GM10248 (cell line): ENCODE measurements around the gene ADAM10.
"Not testable (repeated sequence)": the region's sequence is repeated elsewhere in the genome, so short reads cannot be mapped to it uniquely, and the experiment has no call there.

Source experiments
- CTCF ChIA-PET: fragments of 300-600 bp; sonication (Branson Sonifier 250); formaldehyde crosslinking; extraction: SDS; loops from one replicate; lab custom pipeline; 2021; ENCODE audit warnings: antibody characterized with exemption; lab: Yijun Ruan, JAX
- POLR2A ChIA-PET: fragments of 350-650 bp; sonication (Branson Sonifier 250); formaldehyde crosslinking; extraction: SDS; loops from one replicate; lab custom pipeline; 2020; ENCODE audit warnings: antibody characterized with exemption; lab: Yijun Ruan, JAX
- DNase-seq: peaks from one replicate; pipeline ENCODE4 v3.0.0; 2012; ENCODE audit errors: extremely low spot score
- TF ChIP-seq, protein P1 (sequence below): IDR thresholded peaks from 2 replicates; pipeline ENCODE4 v1.5.1; 2012; ENCODE audit warnings: mild to moderate bottlenecking, low read depth; ENCODE audit errors: extremely low read depth, missing control alignments, control extremely low read depth

The ADAM10 gene

DNA sequence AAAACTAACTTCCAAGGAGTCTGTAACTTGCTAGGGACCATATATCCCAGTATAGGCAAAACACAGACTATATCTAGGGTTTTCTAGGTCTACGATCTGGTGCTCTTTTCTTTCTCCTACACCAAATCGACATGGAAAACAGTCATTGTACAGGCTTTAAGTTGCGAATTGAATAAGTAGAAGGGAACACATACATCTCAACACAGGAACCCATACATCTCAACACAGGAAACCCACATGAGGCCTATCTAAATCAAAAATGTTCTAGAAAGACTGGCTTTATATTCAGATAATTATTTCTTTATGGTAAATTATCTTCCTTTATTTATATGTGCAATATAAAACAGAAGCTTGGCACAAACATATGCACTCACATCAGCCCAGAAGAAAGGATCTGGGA is 126.6 kb downstream of the ADAM10 start:
- POLR2A ChIA-PET = no interaction called here
- TF ChIP-seq, protein P1, sequence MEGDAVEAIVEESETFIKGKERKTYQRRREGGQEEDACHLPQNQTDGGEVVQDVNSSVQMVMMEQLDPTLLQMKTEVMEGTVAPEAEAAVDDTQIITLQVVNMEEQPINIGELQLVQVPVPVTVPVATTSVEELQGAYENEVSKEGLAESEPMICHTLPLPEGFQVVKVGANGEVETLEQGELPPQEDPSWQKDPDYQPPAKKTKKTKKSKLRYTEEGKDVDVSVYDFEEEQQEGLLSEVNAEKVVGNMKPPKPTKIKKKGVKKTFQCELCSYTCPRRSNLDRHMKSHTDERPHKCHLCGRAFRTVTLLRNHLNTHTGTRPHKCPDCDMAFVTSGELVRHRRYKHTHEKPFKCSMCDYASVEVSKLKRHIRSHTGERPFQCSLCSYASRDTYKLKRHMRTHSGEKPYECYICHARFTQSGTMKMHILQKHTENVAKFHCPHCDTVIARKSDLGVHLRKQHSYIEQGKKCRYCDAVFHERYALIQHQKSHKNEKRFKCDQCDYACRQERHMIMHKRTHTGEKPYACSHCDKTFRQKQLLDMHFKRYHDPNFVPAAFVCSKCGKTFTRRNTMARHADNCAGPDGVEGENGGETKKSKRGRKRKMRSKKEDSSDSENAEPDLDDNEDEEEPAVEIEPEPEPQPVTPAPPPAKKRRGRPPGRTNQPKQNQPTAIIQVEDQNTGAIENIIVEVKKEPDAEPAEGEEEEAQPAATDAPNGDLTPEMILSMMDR = no peak
- CTCF ChIA-PET = interaction anchor here (1.0 to 2.0 kb wide), 4 partner anchors 9 to 25 kb away, joined by 3 to 4 read pairs (median 4); no protein-coding TSS in a partner anchor
- no peak for DNase-seq

DNA sequence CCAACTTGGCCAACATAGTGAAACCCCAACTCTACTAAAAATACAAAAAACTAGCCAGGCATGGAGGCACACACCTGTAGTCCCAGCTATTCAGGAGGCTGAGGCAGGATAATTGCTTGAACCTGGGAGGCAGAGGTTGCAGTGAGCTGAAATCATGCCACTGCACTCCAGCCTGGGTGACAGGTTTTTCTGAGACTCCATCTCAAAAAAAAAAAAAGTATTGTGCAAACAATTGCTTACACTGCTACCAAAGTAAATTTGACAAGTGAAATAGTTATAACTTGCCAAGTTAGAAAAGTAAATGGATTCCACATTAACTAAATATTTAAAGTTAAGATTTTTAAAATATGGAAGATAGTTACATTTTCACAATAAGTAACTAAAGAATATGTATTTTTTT is 129.2 kb downstream of the ADAM10 start:
- POLR2A ChIA-PET = interaction anchor here (0.7 kb wide), 1 partner anchor 284 kb away, joined by 7 read pairs; no protein-coding TSS in a partner anchor
- DNase-seq, CTCF ChIA-PET: not testable (repeated sequence)

DNA sequence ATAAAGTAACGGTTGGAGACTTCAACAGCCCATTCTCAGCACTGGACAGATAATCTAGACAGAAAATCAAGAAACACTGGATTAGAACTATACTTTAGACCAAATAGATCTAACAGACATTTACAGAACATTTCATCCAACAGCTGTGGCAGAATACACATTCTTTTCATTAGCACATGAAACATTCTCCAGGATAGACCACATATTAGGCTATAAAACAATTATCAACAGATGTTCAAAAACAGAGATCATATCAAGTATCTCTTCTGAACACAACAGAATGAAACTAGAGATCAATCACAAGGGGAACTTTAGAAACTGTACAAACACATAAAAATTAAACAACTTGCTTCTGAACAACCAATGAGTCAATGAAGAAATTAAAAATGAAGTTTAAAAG is 133.3 kb downstream of the ADAM10 start:
- ChIA-PET POLR2A (no interaction called here), CTCF (no interaction called here)
- no peak for DNase-seq
- TF ChIP-seq, protein P1 = no peak

DNA sequence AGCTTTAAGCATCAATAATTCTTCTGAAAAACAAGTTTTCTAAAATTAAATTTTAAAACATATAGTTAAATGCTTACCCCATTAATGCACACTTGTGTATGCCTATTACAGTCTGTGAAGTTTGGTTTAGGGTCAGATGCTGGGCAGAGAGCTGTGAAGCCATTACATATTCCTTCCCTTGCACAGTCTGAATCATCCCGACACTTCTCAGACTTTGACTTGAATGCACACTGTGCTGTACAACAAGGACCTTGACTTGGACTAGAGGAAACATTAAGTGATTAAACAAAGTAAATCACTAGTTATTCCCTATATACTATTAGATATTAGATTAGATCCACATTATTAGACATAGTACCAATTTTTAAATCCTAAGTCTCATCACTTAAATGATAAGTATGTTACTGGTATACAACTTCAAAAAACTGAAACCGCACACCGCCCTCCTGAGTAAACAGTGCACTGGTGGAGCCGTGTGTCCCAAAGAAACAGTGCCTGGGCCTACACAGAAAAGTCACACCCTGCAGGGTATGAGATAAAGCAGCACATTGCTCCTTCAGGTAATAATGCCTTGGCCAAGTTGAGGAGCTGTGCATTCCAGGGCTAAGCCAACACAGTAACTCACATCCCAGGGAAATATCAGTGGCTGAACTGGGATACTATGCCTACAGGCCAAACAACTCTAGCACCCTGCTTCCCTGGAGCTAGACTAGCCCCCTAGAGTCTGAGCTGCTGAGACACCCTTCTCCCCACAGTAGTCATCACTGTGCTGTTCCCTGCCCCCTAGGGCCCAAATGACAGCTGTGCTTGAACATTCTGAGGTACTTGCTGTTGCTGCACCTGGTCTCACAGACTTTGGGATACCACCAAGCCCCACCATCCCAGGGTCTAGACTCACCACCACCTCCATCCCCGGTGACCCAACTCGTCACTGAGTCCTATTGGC is 137.5 kb downstream of the ADAM10 start:
- ChIA-PET CTCF (interaction anchor here (0.9 kb wide), 1 partner anchor 23 kb away, joined by 3 read pairs; no protein-coding TSS in a partner anchor), POLR2A (no interaction called here)
- DNase-seq = no peak
- TF ChIP-seq, protein P1 = no peak

DNA sequence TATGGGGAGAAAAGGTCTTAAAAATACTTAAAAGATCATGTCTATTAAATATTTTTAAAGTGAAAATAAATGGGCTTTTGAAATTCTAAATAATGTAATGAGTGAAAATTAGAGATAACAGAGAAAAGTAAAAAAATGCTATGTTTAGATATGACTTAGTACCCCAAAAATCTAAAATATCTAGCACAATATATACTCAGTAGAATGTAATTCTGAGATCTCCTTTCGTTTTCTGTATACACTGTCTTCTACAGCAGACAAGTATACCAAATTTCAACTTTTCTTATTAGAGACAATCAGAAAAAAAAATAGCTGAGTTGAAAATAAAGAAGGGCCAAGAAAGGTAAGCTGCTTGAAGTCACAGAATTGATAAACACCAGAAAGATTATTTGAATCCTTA is 140.8 kb downstream of the ADAM10 start:
- no peak for DNase-seq
- TF ChIP-seq, protein P1 = no peak
- POLR2A ChIA-PET = no interaction called here
- CTCF ChIA-PET = no interaction called here

DNA sequence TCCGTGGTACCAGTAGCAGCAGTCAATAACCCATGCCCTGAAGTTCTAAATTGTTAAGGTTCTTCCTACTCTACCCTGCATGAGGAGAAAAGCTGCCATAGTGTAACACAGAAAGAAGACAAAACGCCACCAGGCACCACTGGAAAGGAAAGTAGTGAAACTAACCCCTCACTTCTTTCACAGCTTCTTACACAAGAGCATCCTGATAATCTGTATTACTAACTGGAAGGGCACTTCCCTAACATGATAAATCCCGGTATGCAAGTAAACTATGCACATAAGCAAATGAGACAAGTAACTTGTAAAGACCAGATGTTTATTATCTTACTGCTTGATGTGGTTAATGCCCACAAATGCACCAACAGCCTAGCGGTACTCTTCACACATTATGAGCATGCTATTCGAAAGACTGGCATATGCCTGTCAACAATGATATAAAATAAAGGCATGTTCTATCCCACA is 141.3 kb downstream of the ADAM10 start:
- DNase-seq = no peak
- POLR2A ChIA-PET = no interaction called here
- TF ChIP-seq, protein P1 = no peak
- CTCF ChIA-PET = no interaction called here
